Activated CD8-positive, alpha-beta T cell treated with anti-CD3 and anti-CD28 coated beads, Interleukin-2, amount 10 ng/mL, durations not matched to agents 7 days and 5 days (primary cell): ENCODE data around the gene HNRNPU. TPM values are rescaled to one million over a fixed set of nuclear protein-coding genes. Genes with fewer than 3 reads are reported as not detected.
A peak's percentile ranks its signal among the peaks of the same experiment; 100 is the strongest.

ENCODE experiments used
- ATAC-seq: fragments of 150-1000 bp; cut with Tn5 transposase; one replicate; pipeline ENCODE4 v1.10.0; 2021; ENCODE audit warnings: moderate library complexity
- CTCF ChIA-PET: fragments of 350-600 bp; sonication (Branson Sonifier 250); formaldehyde crosslinking; loops from one replicate; lab custom pipeline; 2021; ENCODE audit warnings: antibody characterized with exemption; lab: Charles Lee
- POLR2A ChIA-PET: fragments of 350-600 bp; sonication (Branson Sonifier 250); formaldehyde crosslinking; loops from one replicate; lab custom pipeline; 2021; ENCODE audit warnings: antibody characterized with exemption; lab: Charles Lee
- DNase-seq: peaks from one replicate; pipeline ENCODE4 v3.0.0-alpha.2; 2020
- H3K27ac Mint-ChIP-seq: one replicate; pipeline ENCODE4 v1.8.0; 2021; ENCODE audit warnings: mild to moderate bottlenecking, mixed read lengths
- H3K27me3 Mint-ChIP-seq: one replicate; pipeline ENCODE4 v1.8.0; 2021; ENCODE audit warnings: low read depth, mixed read lengths
- H3K36me3 Mint-ChIP-seq: one replicate; pipeline ENCODE4 v1.8.0; 2021; ENCODE audit warnings: low read depth, mixed read lengths
- H3K4me1 Mint-ChIP-seq: one replicate; pipeline ENCODE4 v1.8.0; 2021; ENCODE audit warnings: low read depth, mixed read lengths
- H3K4me3 Mint-ChIP-seq: one replicate; pipeline ENCODE4 v1.8.0; 2021; ENCODE audit warnings: mild to moderate bottlenecking, mixed read lengths
- H3K9me3 Mint-ChIP-seq: one replicate; pipeline ENCODE4 v1.8.0; 2022; ENCODE audit warnings: mixed read lengths; ENCODE audit not compliant: insufficient read depth
- total RNA-seq, 2 experiments: library from RNA; stranded (reverse); gene quantifications; one replicate each; pipeline ENCODE4 v1.2.3, GENCODE V29; 2021

HNRNPU gene
- total RNA-seq, 2 experiments from 2014 or later = 432 to 435 TPM

- DNase-seq = no peak
- H3K9me3 Mint-ChIP-seq = no peaks in the 10 kb centered on the region
- H3K27ac Mint-ChIP-seq = peak overlapping the region; percentile 63
- CTCF ChIA-PET = interaction anchor here (0.8 to 2.0 kb wide), 5 partner anchors 9 to 192 kb away, joined by 4 to 7 read pairs (median 6); no protein-coding TSS in a partner anchor
- H3K4me3 Mint-ChIP-seq = no peak overlapping the region
- peaks cover 68% of the 10 kb centered on the region for H3K4me1 Mint-ChIP-seq
- H3K36me3 Mint-ChIP-seq = peaks cover 81% of the 10 kb centered on the region
- H3K27me3 Mint-ChIP-seq = no peaks in the 10 kb centered on the region
- POLR2A ChIA-PET = interaction anchor here (1.8 to 11.3 kb wide), 3 partner anchors 9 to 13 kb away, joined by 5 to 163 read pairs (median 13); partner anchors contain the start of genes COX20 and HNRNPU
- ATAC-seq = no peak
These were observed 14.1 kb downstream of the HNRNPU start for GRCh38 chr1:244850099-244850852.

- POLR2A ChIA-PET = interaction anchor here (1.8 to 11.3 kb wide), 4 partner anchors 10 to 14 kb away, joined by 5 to 163 read pairs (median 12); partner anchors contain the start of genes COX20 and HNRNPU
- CTCF ChIA-PET = interaction anchor here (0.8 to 2.0 kb wide), 4 partner anchors 10 to 193 kb away, joined by 4 to 6 read pairs (median 5); no protein-coding TSS in a partner anchor
- no peak overlapping the region for H3K27ac Mint-ChIP-seq
- peaks cover 80% of the 10 kb centered on the region for H3K36me3 Mint-ChIP-seq
- DNase-seq (no peak), ATAC-seq (no peak)
- no peaks in the 10 kb centered on the region for H3K27me3 Mint-ChIP-seq
- H3K4me1 Mint-ChIP-seq = peaks cover 67% of the 10 kb centered on the region
- no peak overlapping the region for H3K4me3 Mint-ChIP-seq
- no peaks in the 10 kb centered on the region for H3K9me3 Mint-ChIP-seq
These were observed 15.0 kb downstream of the HNRNPU start for GRCh38 chr1:244849189-244849866.

GRCh38 chr1:244846653-244847052 is 17.7 kb downstream of the HNRNPU start:
- H3K27me3 Mint-ChIP-seq = no peaks in the 10 kb centered on the region
- CTCF ChIA-PET = interaction anchor here (0.6 to 3.3 kb wide), 3 partner anchors 12 to 196 kb away, joined by 3 to 8 read pairs (median 5); partner anchors contain the start of gene HNRNPU
- H3K9me3 Mint-ChIP-seq = no peaks in the 10 kb centered on the region
- POLR2A ChIA-PET = interaction anchor here (1.5 to 3.5 kb wide), 3 partner anchors 10 to 17 kb away, joined by 5 to 19 read pairs (median 8); partner anchors contain the start of gene COX20
- H3K4me3 Mint-ChIP-seq = no peak overlapping the region
- H3K27ac Mint-ChIP-seq = no peak overlapping the region
- peaks cover 63% of the 10 kb centered on the region for H3K4me1 Mint-ChIP-seq
- peaks cover 79% of the 10 kb centered on the region for H3K36me3 Mint-ChIP-seq
- DNase-seq (no peak), ATAC-seq (no peak)

GRCh38 chr1:244844155-244845121 is 19.9 kb downstream of the HNRNPU start:
- POLR2A ChIA-PET = interaction anchor here (1.2 to 12.0 kb wide), 4 partner anchors 9 to 18 kb away, joined by 3 to 163 read pairs (median 14); no protein-coding TSS in a partner anchor

GRCh38 chr1:244843148-244843978 is 21.0 kb downstream of the HNRNPU start:
- POLR2A ChIA-PET = interaction anchor here (1.2 to 12.0 kb wide), 4 partner anchors 7 to 19 kb away, joined by 3 to 163 read pairs (median 14); no protein-coding TSS in a partner anchor
- CTCF ChIA-PET = interaction anchor here (0.7 to 2.0 kb wide), 4 partner anchors 12 to 199 kb away, joined by 4 to 9 read pairs (median 5); partner anchors contain the start of gene HNRNPU
- Mint-ChIP-seq H3K27ac (no peak overlapping the region), H3K4me3 (no peak overlapping the region), H3K4me1 (peaks cover 70% of the 10 kb centered on the region), H3K27me3 (no peaks in the 10 kb centered on the region), H3K36me3 (peaks cover 81% of the 10 kb centered on the region), H3K9me3 (no peaks in the 10 kb centered on the region)
- DNase-seq = no peak
- ATAC-seq = no peak

More at GRCh38 chr1:244844155-244845121, 19.9 kb downstream of the HNRNPU start:
- Mint-ChIP-seq H3K9me3 (no peaks in the 10 kb centered on the region), H3K4me3 (peak overlapping the region; percentile 5), H3K4me1 (peaks cover 65% of the 10 kb centered on the region), H3K36me3 (peaks cover 81% of the 10 kb centered on the region), H3K27ac (peak overlapping the region; percentile 64), H3K27me3 (no peaks in the 10 kb centered on the region)
- DNase-seq (no peak), ATAC-seq (peak; percentile 30)
- CTCF ChIA-PET = interaction anchor here (1.2 to 2.0 kb wide), 3 partner anchors 11 to 19 kb away, joined by 4 to 9 read pairs (median 6); partner anchors contain the start of gene HNRNPU

GRCh38 chr1:244841273-244841927 is 22.9 kb downstream of the HNRNPU start:
- CTCF ChIA-PET = no interaction called here
- no peaks in the 10 kb centered on the region for H3K27me3 Mint-ChIP-seq
- peaks cover 82% of the 10 kb centered on the region for H3K4me1 Mint-ChIP-seq
- no peak overlapping the region for H3K4me3 Mint-ChIP-seq
- POLR2A ChIA-PET = interaction anchor here (4.2 to 12.0 kb wide), 2 partner anchors 13 to 21 kb away, joined by 24 to 163 read pairs; no protein-coding TSS in a partner anchor
- ATAC-seq = no peak
- H3K27ac Mint-ChIP-seq = no peak overlapping the region
- H3K9me3 Mint-ChIP-seq = no peaks in the 10 kb centered on the region
- no peak for DNase-seq
- peaks cover 83% of the 10 kb centered on the region for H3K36me3 Mint-ChIP-seq

- no peaks in the 10 kb centered on the region for H3K27me3 Mint-ChIP-seq
- H3K27ac Mint-ChIP-seq = peak overlapping the region; percentile 58
- DNase-seq (no peak), ATAC-seq (no peak)
- H3K4me3 Mint-ChIP-seq = peak overlapping the region; percentile 7
- H3K4me1 Mint-ChIP-seq = peaks cover 75% of the 10 kb centered on the region
- peaks cover 83% of the 10 kb centered on the region for H3K36me3 Mint-ChIP-seq
- ChIA-PET CTCF (interaction anchor here (1.5 to 1.7 kb wide), 3 partner anchors 9 to 18 kb away, joined by 4 to 8 read pairs (median 6); no protein-coding TSS in a partner anchor), POLR2A (interaction anchor here (2.4 to 12.0 kb wide), 2 partner anchors 14 to 23 kb away, joined by 21 to 163 read pairs; partner anchors contain the start of gene HNRNPU)
- H3K9me3 Mint-ChIP-seq = no peaks in the 10 kb centered on the region
These were observed 24.0 kb downstream of the HNRNPU start for GRCh38 chr1:244840219-244840794.

GRCh38 chr1:244839656-244840055 is 24.7 kb downstream of the HNRNPU start:
- Mint-ChIP-seq H3K36me3 (peaks cover 79% of the 10 kb centered on the region), H3K4me3 (no peak overlapping the region), H3K9me3 (no peaks in the 10 kb centered on the region), H3K27ac (peak overlapping the region; percentile 39), H3K4me1 (peaks cover 71% of the 10 kb centered on the region), H3K27me3 (no peaks in the 10 kb centered on the region)
- CTCF ChIA-PET = interaction anchor here (1.2 to 2.3 kb wide), 5 partner anchors 10 to 203 kb away, joined by 4 to 10 read pairs (median 6); no protein-coding TSS in a partner anchor
- ATAC-seq (no peak), DNase-seq (no peak)
- POLR2A ChIA-PET = interaction anchor here (2.4 to 12.0 kb wide), 2 partner anchors 15 to 24 kb away, joined by 21 to 163 read pairs; partner anchors contain the start of gene HNRNPU
